Measurements from ENCODE around the gene SLC25A4.
"Not testable (repeated sequence)": the region's sequence is repeated elsewhere in the genome, so short reads cannot be mapped to it uniquely, and the experiment has no call there.

SLC25A4 gene

GRCh38 chr4:185142912-185143600 is at the start of gene SLC25A4:
SLC25A4 (plus strand) TSS chr4:185143266; CDS start chr4:185143373, 107 bp downstream.
- Mint-ChIP-seq H3K4me3 (peak within 1 kb of the TSS; percentile 80), H3K27ac (peak within 1 kb of the TSS; percentile 40), H3K36me3 (peaks cover 14% of the 10 kb centered on the region), H3K4me1 (peaks cover 13% of the 10 kb centered on the region), H3K9me3 (no peaks in the 10 kb centered on the region)
- DNase-seq (ENCODE audit: low spot score in 2 of 2) (peak; percentile 87 to 94), ATAC-seq (peak; percentile 95)

- no peak for ATAC-seq
- no peaks in the 10 kb centered on the region for H3K36me3 Mint-ChIP-seq
- DNase-seq (ENCODE audit: low spot score in 2 of 2): no peak
- H3K9me3 Mint-ChIP-seq: no peaks in the 10 kb centered on the region
- no peak overlapping the region for H3K4me3 Mint-ChIP-seq
- no peak overlapping the region for H3K27ac Mint-ChIP-seq
- H3K4me1 Mint-ChIP-seq: no peaks in the 10 kb centered on the region
Measured at GRCh38 chr4:185093603-185094002, 49.5 kb upstream of the SLC25A4 start.

- Mint-ChIP-seq H3K36me3 (no peaks in the 10 kb centered on the region), H3K4me1 (no peaks in the 10 kb centered on the region), H3K27ac (no peak overlapping the region), H3K4me3 (no peak overlapping the region), H3K9me3 (no peaks in the 10 kb centered on the region)
- no peak for DNase-seq (ENCODE audit: low spot score in 2 of 2)
- no peak for ATAC-seq
Measured at GRCh38 chr4:185096032-185096653, 46.9 kb upstream of the SLC25A4 start.

GRCh38 chr4:185098474-185098873 is 44.6 kb upstream of the SLC25A4 start:
- H3K36me3 Mint-ChIP-seq: no peaks in the 10 kb centered on the region
- H3K4me1 Mint-ChIP-seq: no peaks in the 10 kb centered on the region
- ATAC-seq: no peak
- H3K4me3 Mint-ChIP-seq: no peak overlapping the region
- no peaks in the 10 kb centered on the region for H3K9me3 Mint-ChIP-seq
- H3K27ac Mint-ChIP-seq: no peak overlapping the region
- DNase-seq (ENCODE audit: low spot score in 2 of 2): no peak

- ATAC-seq (no peak), DNase-seq (ENCODE audit: low spot score in 2 of 2) (peak in 1 of 2 donors; percentile 30)
- Mint-ChIP-seq H3K4me1 (no peaks in the 10 kb centered on the region), H3K27ac (no peak overlapping the region), H3K36me3 (no peaks in the 10 kb centered on the region), H3K4me3 (no peak overlapping the region), H3K9me3 (no peaks in the 10 kb centered on the region)
Measured at GRCh38 chr4:185099024-185099682, 43.9 kb upstream of the SLC25A4 start.

- peak in 1 of 2 donors; percentile 33 for DNase-seq (ENCODE audit: low spot score in 2 of 2)
- no peaks in the 10 kb centered on the region for H3K36me3 Mint-ChIP-seq
- no peak overlapping the region for H3K27ac Mint-ChIP-seq
- H3K4me1 Mint-ChIP-seq: no peaks in the 10 kb centered on the region
- ATAC-seq: peak; percentile 21
- no peaks in the 10 kb centered on the region for H3K9me3 Mint-ChIP-seq
- no peak overlapping the region for H3K4me3 Mint-ChIP-seq
Measured at GRCh38 chr4:185099940-185100339, 43.1 kb upstream of the SLC25A4 start.

- no peak overlapping the region for H3K27ac Mint-ChIP-seq
- no peak for ATAC-seq
Measured at GRCh38 chr4:185100423-185100822, 42.6 kb upstream of the SLC25A4 start.

GRCh38 chr4:185101354-185101890 is 41.6 kb upstream of the SLC25A4 start:
- H3K27ac Mint-ChIP-seq: no peak overlapping the region
- no peaks in the 10 kb centered on the region for H3K9me3 Mint-ChIP-seq
- no peak for ATAC-seq

More at GRCh38 chr4:185100423-185100822, 42.6 kb upstream of the SLC25A4 start:
- no peaks in the 10 kb centered on the region for H3K9me3 Mint-ChIP-seq
- no peaks in the 10 kb centered on the region for H3K36me3 Mint-ChIP-seq
- no peak for DNase-seq (ENCODE audit: low spot score in 2 of 2)
- H3K4me1 Mint-ChIP-seq: no peaks in the 10 kb centered on the region
- H3K4me3 Mint-ChIP-seq: no peak overlapping the region

GRCh38 chr4:185104733-185105132 is 38.3 kb upstream of the SLC25A4 start:
- no peak overlapping the region for H3K27ac Mint-ChIP-seq
- H3K36me3 Mint-ChIP-seq: no peaks in the 10 kb centered on the region
- DNase-seq (ENCODE audit: low spot score in 2 of 2) (no peak), ATAC-seq (no peak)
- no peak overlapping the region for H3K4me3 Mint-ChIP-seq
- no peaks in the 10 kb centered on the region for H3K4me1 Mint-ChIP-seq
- H3K9me3 Mint-ChIP-seq: no peaks in the 10 kb centered on the region

More at GRCh38 chr4:185101354-185101890, 41.6 kb upstream of the SLC25A4 start:
- H3K4me1 Mint-ChIP-seq: no peaks in the 10 kb centered on the region
- no peaks in the 10 kb centered on the region for H3K36me3 Mint-ChIP-seq
- no peak overlapping the region for H3K4me3 Mint-ChIP-seq
- DNase-seq (ENCODE audit: low spot score in 2 of 2): peak in 1 of 2 donors; percentile 22

GRCh38 chr4:185106353-185106752 is 36.7 kb upstream of the SLC25A4 start:
- Mint-ChIP-seq H3K9me3 (no peaks in the 10 kb centered on the region), H3K27ac (no peak overlapping the region), H3K4me3 (no peak overlapping the region), H3K36me3 (no peaks in the 10 kb centered on the region), H3K4me1 (no peaks in the 10 kb centered on the region)
- peak in 1 of 2 donors; percentile 20 for DNase-seq (ENCODE audit: low spot score in 2 of 2)
- ATAC-seq: no peak

- not testable (repeated sequence) for DNase-seq (ENCODE audit: low spot score in 2 of 2); H3K36me3 Mint-ChIP-seq; H3K9me3 Mint-ChIP-seq; H3K27ac Mint-ChIP-seq; H3K4me1 Mint-ChIP-seq; H3K4me3 Mint-ChIP-seq; ATAC-seq
Measured at GRCh38 chr4:185107574-185107973, 35.5 kb upstream of the SLC25A4 start.

- no peak for ATAC-seq
- Mint-ChIP-seq H3K36me3 (no peaks in the 10 kb centered on the region), H3K4me1 (no peaks in the 10 kb centered on the region), H3K4me3 (no peak overlapping the region), H3K27ac (no peak overlapping the region), H3K9me3 (no peaks in the 10 kb centered on the region)
- peak in 1 of 2 donors; percentile 10 for DNase-seq (ENCODE audit: low spot score in 2 of 2)
Measured at GRCh38 chr4:185108185-185108584, 34.9 kb upstream of the SLC25A4 start.

GRCh38 chr4:185108669-185109068 is 34.4 kb upstream of the SLC25A4 start:
- Mint-ChIP-seq H3K36me3 (no peaks in the 10 kb centered on the region), H3K9me3 (no peaks in the 10 kb centered on the region), H3K4me3 (no peak overlapping the region), H3K27ac (no peak overlapping the region), H3K4me1 (no peaks in the 10 kb centered on the region)
- DNase-seq (ENCODE audit: low spot score in 2 of 2) (no peak), ATAC-seq (no peak)

- ATAC-seq: no peak
- DNase-seq (ENCODE audit: low spot score in 2 of 2): no peak
- H3K9me3 Mint-ChIP-seq: no peaks in the 10 kb centered on the region
- H3K36me3 Mint-ChIP-seq: no peaks in the 10 kb centered on the region
- H3K4me3 Mint-ChIP-seq: no peak overlapping the region
- no peak overlapping the region for H3K27ac Mint-ChIP-seq
- H3K4me1 Mint-ChIP-seq: no peaks in the 10 kb centered on the region
Measured at GRCh38 chr4:185109736-185110135, 33.3 kb upstream of the SLC25A4 start.

GRCh38 chr4:185110375-185110823 is 32.7 kb upstream of the SLC25A4 start:
- Mint-ChIP-seq H3K27ac (peak overlapping the region; percentile 5), H3K4me3 (no peak overlapping the region), H3K36me3 (no peaks in the 10 kb centered on the region), H3K9me3 (no peaks in the 10 kb centered on the region), H3K4me1 (no peaks in the 10 kb centered on the region)
- no peak for ATAC-seq
- DNase-seq (ENCODE audit: low spot score in 2 of 2): no peak

Measured in stimulated activated effector memory CD8-positive, alpha-beta T cell treated with anti-CD3 and anti-CD28 coated beads, Interleukin-12 subunit alpha, Interleukin-12 subunit beta, amount 100 ng/mL, for 72 hours (primary cell).